Measurements from ENCODE around the gene PARD3B. TPM values are rescaled to one million over a fixed set of nuclear protein-coding genes. Genes with fewer than 3 reads are reported as not detected.

The PARD3B gene
- total RNA-seq, 2 experiments from 2014 or later, result 0.11 to 0.88 TPM

DNA sequence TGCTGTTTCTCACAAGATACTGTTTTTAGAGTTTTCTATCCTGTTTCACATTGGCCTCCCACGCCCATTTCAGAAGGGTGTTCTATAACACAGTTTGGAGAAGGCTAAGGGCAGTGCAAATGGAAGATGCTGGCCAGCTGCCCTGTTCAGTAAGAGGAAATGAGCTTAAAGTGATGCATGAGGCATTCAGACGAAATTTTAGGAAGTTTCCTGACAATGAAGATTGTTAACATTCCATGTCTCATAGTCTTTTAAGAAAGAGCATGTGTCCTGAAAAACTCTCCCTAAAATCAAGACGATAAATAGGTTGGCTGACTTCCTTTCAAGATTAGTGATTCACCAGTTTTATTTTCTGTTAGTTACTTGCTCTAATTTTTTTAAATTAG, 652.9 kb downstream of the PARD3B start:
- Mint-ChIP-seq H3K27ac (no peak overlapping the region), H3K27me3 (no peaks in the 10 kb centered on the region), H3K4me1 (ENCODE audit: low read depth) (peaks cover 8% of the 10 kb centered on the region), H3K4me3 (no peak overlapping the region), H3K9me3 (no peaks in the 10 kb centered on the region), H3K36me3 (ENCODE audit: low read depth) (no peaks in the 10 kb centered on the region)
- ATAC-seq (no peak), DNase-seq (no peak)
- TF ChIP-seq, protein P1, sequence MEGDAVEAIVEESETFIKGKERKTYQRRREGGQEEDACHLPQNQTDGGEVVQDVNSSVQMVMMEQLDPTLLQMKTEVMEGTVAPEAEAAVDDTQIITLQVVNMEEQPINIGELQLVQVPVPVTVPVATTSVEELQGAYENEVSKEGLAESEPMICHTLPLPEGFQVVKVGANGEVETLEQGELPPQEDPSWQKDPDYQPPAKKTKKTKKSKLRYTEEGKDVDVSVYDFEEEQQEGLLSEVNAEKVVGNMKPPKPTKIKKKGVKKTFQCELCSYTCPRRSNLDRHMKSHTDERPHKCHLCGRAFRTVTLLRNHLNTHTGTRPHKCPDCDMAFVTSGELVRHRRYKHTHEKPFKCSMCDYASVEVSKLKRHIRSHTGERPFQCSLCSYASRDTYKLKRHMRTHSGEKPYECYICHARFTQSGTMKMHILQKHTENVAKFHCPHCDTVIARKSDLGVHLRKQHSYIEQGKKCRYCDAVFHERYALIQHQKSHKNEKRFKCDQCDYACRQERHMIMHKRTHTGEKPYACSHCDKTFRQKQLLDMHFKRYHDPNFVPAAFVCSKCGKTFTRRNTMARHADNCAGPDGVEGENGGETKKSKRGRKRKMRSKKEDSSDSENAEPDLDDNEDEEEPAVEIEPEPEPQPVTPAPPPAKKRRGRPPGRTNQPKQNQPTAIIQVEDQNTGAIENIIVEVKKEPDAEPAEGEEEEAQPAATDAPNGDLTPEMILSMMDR (IDR thresholded peaks at IDR 0.05), result no peak
- ChIA-PET POLR2A (no interaction called here), CTCF (no interaction called here)
- intact Hi-C loops (cut with micrococcal nuclease), result no loop called here

DNA sequence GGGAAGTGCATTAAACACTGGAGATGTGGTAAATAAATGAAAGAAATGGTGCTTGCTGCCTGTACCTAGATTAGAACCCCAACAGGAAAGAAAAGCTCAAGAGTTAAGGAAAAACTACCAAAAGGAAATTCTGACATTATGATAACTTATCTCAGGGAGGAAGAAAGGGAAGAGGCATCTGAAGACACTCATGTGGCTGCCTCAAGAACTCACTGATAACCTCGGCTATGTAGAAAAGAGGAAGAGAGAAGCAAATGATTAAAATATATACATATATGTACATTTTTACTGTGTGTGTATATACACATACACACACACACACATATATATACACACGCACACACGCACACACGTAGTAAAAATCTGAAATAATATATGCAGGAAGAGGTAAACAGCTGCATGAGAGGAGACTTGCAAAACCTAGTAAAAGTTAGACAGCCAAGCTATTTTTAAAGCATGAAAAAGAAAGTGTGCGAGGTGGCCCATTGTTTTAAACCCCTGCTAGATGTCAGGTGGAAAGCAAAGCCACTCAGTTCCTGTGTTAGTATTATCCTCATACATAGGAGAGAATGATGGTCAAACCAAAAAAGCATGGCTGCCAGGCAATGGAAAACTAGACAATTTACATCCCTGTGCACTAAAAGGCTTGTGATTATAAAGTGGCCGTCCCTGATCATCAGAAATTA, 654.0 kb downstream of the PARD3B start:
- ATAC-seq, result no peak
- H3K4me3 Mint-ChIP-seq, result no peak overlapping the region
- H3K27ac Mint-ChIP-seq, result no peak overlapping the region
- no peaks in the 10 kb centered on the region for H3K27me3 Mint-ChIP-seq
- H3K36me3 Mint-ChIP-seq (ENCODE audit: low read depth), result no peaks in the 10 kb centered on the region
- H3K4me1 Mint-ChIP-seq (ENCODE audit: low read depth), result peaks cover 8% of the 10 kb centered on the region
- DNase-seq, result no peak
- intact Hi-C loops (cut with micrococcal nuclease), result no loop called here
- ChIA-PET CTCF (no interaction called here), POLR2A (no interaction called here)
- no peaks in the 10 kb centered on the region for H3K9me3 Mint-ChIP-seq
- TF ChIP-seq, protein P1 (IDR thresholded peaks at IDR 0.05), result no peak

DNA sequence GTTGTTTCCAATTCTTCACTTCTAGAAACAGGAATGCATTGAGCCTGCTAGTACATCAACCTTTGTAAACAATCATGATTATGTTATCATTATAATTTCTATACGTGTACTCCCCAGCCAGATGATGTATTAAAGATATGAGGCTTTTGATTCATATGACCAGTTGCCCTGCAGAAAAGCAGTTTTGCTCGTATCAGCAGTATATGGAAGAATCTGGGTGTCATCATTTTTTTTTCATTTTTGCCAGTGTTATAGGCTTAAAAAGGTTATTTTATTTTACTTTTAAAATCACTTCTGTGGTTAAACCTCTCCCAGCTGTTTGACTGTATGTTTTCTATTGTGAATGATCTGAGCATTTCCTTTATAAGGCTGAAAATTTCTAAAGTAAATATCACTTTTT, 665.2 kb downstream of the PARD3B start:
- DNase-seq (no peak), ATAC-seq (no peak)
- intact Hi-C loops (cut with micrococcal nuclease), result no loop called here
- H3K4me1 Mint-ChIP-seq (ENCODE audit: low read depth), result no peaks in the 10 kb centered on the region
- CTCF ChIA-PET, result no interaction called here
- H3K4me3 Mint-ChIP-seq, result no peak overlapping the region
- H3K36me3 Mint-ChIP-seq (ENCODE audit: low read depth), result no peaks in the 10 kb centered on the region
- no peaks in the 10 kb centered on the region for H3K9me3 Mint-ChIP-seq
- no peaks in the 10 kb centered on the region for H3K27me3 Mint-ChIP-seq
- TF ChIP-seq, protein P1 (IDR thresholded peaks at IDR 0.05), result no peak
- POLR2A ChIA-PET, result no interaction called here
- H3K27ac Mint-ChIP-seq, result no peak overlapping the region

DNA sequence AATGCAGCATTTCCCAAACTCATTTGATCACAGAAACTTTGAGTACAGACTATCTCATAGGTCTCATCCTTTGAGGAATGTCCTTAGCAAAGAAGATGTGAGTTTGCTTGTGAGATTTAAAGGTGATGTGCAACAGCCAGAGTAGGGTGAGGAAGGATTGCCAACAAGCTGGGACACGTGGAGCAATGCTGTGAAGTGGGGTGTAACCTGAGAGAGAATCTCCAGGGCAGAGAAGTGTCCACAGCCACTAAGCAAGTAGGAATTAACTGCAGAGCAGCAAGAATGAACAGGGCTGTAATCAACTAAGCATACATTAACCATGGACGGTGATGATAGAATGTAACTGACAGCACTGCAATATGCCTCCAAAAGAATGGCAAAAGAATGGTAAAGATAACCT, 667.1 kb downstream of the PARD3B start:
- Mint-ChIP-seq H3K36me3 (ENCODE audit: low read depth) (no peaks in the 10 kb centered on the region), H3K27ac (no peak overlapping the region), H3K4me1 (ENCODE audit: low read depth) (no peaks in the 10 kb centered on the region), H3K4me3 (no peak overlapping the region), H3K9me3 (no peaks in the 10 kb centered on the region), H3K27me3 (no peaks in the 10 kb centered on the region)
- POLR2A ChIA-PET, result no interaction called here
- CTCF ChIA-PET, result no interaction called here
- DNase-seq (no peak), ATAC-seq (no peak)
- TF ChIP-seq, protein P1 (IDR thresholded peaks at IDR 0.05), result no peak
- intact Hi-C loops (cut with micrococcal nuclease), result no loop called here

DNA sequence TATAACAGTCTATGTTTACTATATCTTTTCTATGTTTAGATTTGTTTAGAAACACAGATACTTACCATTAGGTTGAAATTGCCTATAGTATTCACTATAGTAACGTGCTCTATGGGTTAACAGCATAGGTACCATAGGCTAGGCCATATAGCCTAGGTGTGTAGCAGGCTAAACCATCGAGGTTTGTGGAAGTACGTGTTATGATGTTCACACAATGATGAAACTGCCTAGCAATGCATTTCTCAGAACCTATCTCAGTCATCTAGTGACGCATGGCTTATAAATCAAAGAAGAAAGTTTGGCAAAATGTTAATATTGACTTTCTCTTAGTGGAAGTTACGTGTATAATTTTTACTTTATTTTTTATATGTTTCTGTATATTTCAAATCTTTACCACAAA, 670.8 kb downstream of the PARD3B start:
- H3K36me3 Mint-ChIP-seq (ENCODE audit: low read depth), result no peaks in the 10 kb centered on the region
- H3K27ac Mint-ChIP-seq, result no peak overlapping the region
- H3K4me3 Mint-ChIP-seq, result no peak overlapping the region
- no peaks in the 10 kb centered on the region for H3K4me1 Mint-ChIP-seq (ENCODE audit: low read depth)
- ATAC-seq (no peak), DNase-seq (no peak)
- H3K27me3 Mint-ChIP-seq, result no peaks in the 10 kb centered on the region
- TF ChIP-seq, protein P1 (IDR thresholded peaks at IDR 0.05), result no peak
- POLR2A ChIA-PET, result no interaction called here
- H3K9me3 Mint-ChIP-seq, result no peaks in the 10 kb centered on the region
- CTCF ChIA-PET, result no interaction called here
- intact Hi-C loops (cut with micrococcal nuclease), result no loop called here
